Small intestine (tissue), 7 donors: ENCODE data around the gene NR2F1-AS1. TPM values are rescaled to one million over a fixed set of nuclear protein-coding genes. Genes with fewer than 3 reads are reported as not detected.

Experiments
- DNase-seq, 2 donors: peaks; one replicate each; pipeline versions ENCODE4 v3.0.0 to v3.0.0-alpha.2; 2013
- FAIRE-seq: peaks from 2 replicates; lab custom pipeline; 2012; peaks lifted over from hg19 to GRCh38; lab: Jason Lieb, UNC
- H3K27ac ChIP-seq, 3 donors: one replicate each; pipeline ENCODE4 v1.5.1; 2013; ENCODE audit warnings: low read length in 2 of 3, mild to moderate bottlenecking in 2 of 3, control low read depth in 1 of 3, inconsistent platforms in 1 of 3, low read depth in 1 of 3, moderate library complexity in 1 of 3
- H3K27me3 ChIP-seq, 3 donors: one replicate each; pipeline ENCODE4 v1.6.1; 2013; ENCODE audit warnings: low read length in 3 of 3, inconsistent platforms in 1 of 3; ENCODE audit not compliant: control insufficient read depth in 3 of 3, insufficient read depth in 3 of 3
- H3K36me3 ChIP-seq, 3 donors: one replicate each; pipeline ENCODE4 v1.6.1; 2013; ENCODE audit warnings: low read length in 3 of 3, inconsistent platforms in 1 of 3, low read depth in 1 of 3, mild to moderate bottlenecking in 1 of 3, moderate library complexity in 1 of 3; ENCODE audit not compliant: control insufficient read depth in 3 of 3, insufficient read depth in 2 of 3
- H3K4me1 ChIP-seq, 3 donors: one replicate each; pipeline ENCODE4 v1.6.1; 2013; ENCODE audit warnings: low read length in 2 of 3, inconsistent platforms in 1 of 3, low read depth in 1 of 3, mild to moderate bottlenecking in 1 of 3, moderate library complexity in 1 of 3; ENCODE audit not compliant: control insufficient read depth in 3 of 3, insufficient read depth in 2 of 3
- H3K4me3 ChIP-seq, 3 donors: one replicate each; pipeline ENCODE4 v1.5.1; 2013; ENCODE audit warnings: low read length in 3 of 3, control low read depth in 1 of 3, inconsistent platforms in 1 of 3, low read depth in 1 of 3, mild to moderate bottlenecking in 1 of 3, moderate library complexity in 1 of 3
- H3K9me3 ChIP-seq, 2 donors: one replicate each; pipeline ENCODE4 v1.6.1; 2013; ENCODE audit warnings: low read depth in 1 of 2, low read length in 1 of 2; ENCODE audit not compliant: control insufficient read depth in 2 of 2, insufficient read depth in 1 of 2
- WGBS, 3 donors: extraction: QIAGEN DNeasy Blood & Tissue Kit; methylation state at CpG; one replicate each; pipeline ENCODE4 v1.1.7; 2013; 5-methylcytosine and 5-hydroxymethylcytosine counted together
- polyA plus RNA-seq, 4 donors: library from polyadenylated mRNA; stranded (reverse) in 3 of 4; unstranded in 1 of 4; fragments of 200-250 nt in 3 of 4; fragments of 120-200 nt in 1 of 4; gene quantifications; one replicate each; pipeline versions ENCODE4 v1.2.1 to v1.2.3, GENCODE V29; 2013
- donor health status: healthy with polysubstance abuse.
- donor health status: control.
- donor health status: control.
- donor health status: Bipolar disorder and iron deficiency.
- donor health status: healthy.

NR2F1-AS1 gene
- polyA plus RNA-seq, 4 donors, result 0.89 to 7.0 (median 4.0) TPM

DNA sequence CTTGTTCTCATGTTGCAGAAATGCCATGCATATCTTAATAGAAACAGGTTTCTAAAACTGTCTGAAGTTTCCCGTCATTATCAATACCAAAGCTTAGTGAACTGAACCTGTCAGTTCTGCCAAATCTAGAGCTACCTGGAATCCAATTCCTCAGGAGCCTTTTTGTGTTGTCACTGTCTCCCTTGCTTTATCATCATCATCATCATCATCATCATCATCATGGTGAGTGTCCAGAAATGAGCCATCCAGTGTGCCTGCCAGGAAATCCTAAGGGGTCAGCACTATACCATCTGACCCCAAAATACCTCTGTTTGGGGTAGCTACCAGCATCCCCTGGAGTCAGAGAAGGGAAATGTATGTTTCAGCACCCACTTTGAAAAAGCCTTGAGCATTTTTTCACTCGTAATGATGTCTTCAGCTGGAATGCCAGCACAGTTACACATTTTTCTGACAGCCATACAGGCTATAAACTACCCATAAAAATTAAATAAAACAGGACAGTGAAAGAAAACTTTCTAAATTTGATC lies 150.3 kb downstream of the NR2F1-AS1 start:
- no peak for DNase-seq
- H3K36me3 ChIP-seq, result no peaks in the 10 kb centered on the region
- 50 to 75% (median 70%) methylated on average over 2 of the region's 2 CpGs for WGBS, 3 donors
- H3K4me3 ChIP-seq, result no peak overlapping the region
- no peak overlapping the region for H3K27ac ChIP-seq
- no peaks in the 10 kb centered on the region for H3K4me1 ChIP-seq
- no peaks in the 10 kb centered on the region for H3K27me3 ChIP-seq
- H3K9me3 ChIP-seq, result no peaks in the 10 kb centered on the region
- FAIRE-seq, result no peak

DNA sequence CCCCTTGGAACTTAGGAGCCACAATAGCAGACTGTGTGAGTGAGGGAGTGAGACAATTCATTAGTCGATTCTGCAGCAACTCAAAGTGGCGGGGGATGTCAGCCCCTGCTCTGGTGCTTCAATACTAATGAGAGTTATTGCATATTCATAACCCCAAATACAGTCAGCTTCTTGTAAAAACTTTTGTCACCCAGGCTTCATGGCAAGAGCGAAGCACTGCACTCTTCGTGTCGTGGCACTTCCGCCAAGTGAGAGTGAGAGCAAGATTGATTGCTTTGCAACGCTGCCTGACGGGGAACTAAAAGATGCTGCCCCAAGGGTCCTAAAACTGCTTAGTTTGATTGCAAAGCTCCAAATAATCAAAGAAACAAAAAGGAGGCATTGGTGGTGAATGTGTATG lies 150.9 kb downstream of the NR2F1-AS1 start:
- WGBS, 3 donors, result 64 to 65% (median 65%) methylated on average over 8 of the region's 8 CpGs
- Histone ChIP-seq H3K4me3 (no peak overlapping the region), H3K36me3 (no peaks in the 10 kb centered on the region), H3K4me1 (peaks cover 0 to 4% (median 0%) of the 10 kb centered on the region in 3 donors), H3K27me3 (no peaks in the 10 kb centered on the region), H3K9me3 (no peaks in the 10 kb centered on the region), H3K27ac (no peak overlapping the region)
- DNase-seq (no peak), FAIRE-seq (no peak)

DNA sequence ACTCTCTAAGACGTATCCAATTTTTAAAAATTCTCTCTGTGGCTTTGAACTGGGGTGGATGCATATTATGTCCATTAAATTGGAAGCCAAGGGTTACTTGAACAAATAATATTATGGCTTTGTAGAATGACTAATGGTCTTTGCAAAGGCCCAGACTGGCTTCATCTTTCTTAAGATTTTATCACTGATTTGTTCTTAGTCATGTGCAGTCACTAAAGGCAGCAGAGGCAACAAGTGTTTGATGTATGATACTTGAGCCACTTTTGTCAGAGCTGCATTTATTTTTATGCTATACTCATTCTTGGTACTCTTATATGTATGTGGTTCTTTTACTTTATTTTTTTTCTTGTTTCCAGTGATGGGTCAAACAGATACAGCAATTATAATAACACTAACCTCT lies 152.2 kb downstream of the NR2F1-AS1 start:
- Histone ChIP-seq H3K27ac (no peak overlapping the region), H3K4me1 (peaks cover 0 to 5% (median 0%) of the 10 kb centered on the region in 3 donors), H3K4me3 (no peak overlapping the region), H3K36me3 (no peaks in the 10 kb centered on the region), H3K27me3 (no peaks in the 10 kb centered on the region), H3K9me3 (no peaks in the 10 kb centered on the region)
- 52 to 86% (median 58%) methylated on average over 1 of the region's 1 CpG for WGBS, 3 donors
- DNase-seq, result no peak
- FAIRE-seq, result no peak

DNA sequence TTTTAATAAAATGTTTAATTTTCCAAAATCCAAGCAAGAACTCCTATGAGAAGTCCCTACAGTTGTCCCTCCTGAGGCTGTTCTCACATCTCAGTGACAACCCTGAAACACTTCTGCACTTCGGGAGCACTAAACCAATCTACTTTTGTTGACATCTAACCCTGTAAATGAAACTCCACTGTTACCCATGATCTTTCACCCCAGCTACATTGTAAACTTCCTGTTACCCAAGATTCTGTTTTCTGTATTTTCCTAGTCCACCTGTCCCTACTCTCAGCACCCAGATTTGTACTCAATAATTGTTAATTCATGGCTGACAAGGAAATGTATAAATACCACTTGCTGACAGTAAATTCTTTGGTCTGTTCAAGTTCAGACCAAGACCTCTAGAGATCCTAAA lies 153.7 kb downstream of the NR2F1-AS1 start:
- Histone ChIP-seq H3K4me1 (peaks cover 0 to 5% (median 0%) of the 10 kb centered on the region in 3 donors), H3K9me3 (no peaks in the 10 kb centered on the region), H3K27me3 (no peaks in the 10 kb centered on the region), H3K27ac (no peak overlapping the region), H3K36me3 (no peaks in the 10 kb centered on the region), H3K4me3 (no peak overlapping the region)
- FAIRE-seq (no peak), DNase-seq (no peak)
- 37 to 51% (median 38%) methylated on average over 1 of the region's 1 CpG for WGBS, 3 donors

DNA sequence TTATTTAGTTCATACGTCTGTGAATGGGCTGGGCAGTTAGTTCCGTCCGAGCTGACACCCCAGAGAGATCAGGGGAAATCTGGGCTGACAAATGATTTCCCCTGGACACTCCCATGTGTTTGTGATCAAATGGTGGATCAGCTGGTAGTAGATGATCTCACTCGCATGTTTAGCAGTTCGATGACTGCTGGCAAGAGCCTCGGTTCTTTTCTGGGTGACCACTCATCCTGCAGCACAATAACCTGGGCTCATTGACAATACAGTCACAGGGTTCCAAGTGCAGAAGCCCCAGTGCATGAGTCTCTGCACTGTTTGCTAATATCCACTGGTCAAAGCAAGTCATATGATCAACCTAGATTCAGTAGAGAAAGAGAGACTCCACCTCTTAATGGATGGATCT lies 155.9 kb downstream of the NR2F1-AS1 start:
- Histone ChIP-seq H3K36me3 (no peaks in the 10 kb centered on the region), H3K9me3 (no peaks in the 10 kb centered on the region), H3K27me3 (no peaks in the 10 kb centered on the region), H3K4me1 (peaks cover 0 to 5% (median 0%) of the 10 kb centered on the region in 3 donors), H3K4me3 (no peak overlapping the region), H3K27ac (no peak overlapping the region)
- WGBS, 3 donors, result 63 to 71% (median 70%) methylated on average over 6 of the region's 6 CpGs
- DNase-seq, result no peak
- no peak for FAIRE-seq

DNA sequence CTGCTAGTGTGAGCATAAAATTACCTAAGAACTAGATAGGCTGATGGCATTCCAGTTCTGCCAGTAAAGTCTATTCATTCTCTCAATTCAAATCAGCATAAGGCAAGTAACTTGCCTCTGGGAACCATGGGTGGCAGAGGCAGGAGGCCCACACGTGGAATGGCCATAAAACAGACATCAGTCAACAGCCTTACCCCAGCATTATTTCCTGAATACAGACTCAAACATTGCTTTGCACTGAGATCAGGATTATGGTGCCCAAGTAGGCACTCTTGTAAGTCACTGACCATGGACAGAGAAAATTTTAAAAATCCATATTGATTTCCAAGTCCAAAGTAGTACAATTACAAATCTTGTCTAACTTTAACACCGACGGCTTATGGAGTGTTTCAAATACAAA lies 157.7 kb downstream of the NR2F1-AS1 start:
- Histone ChIP-seq H3K4me1 (peaks cover 0 to 5% (median 0%) of the 10 kb centered on the region in 3 donors), H3K36me3 (no peaks in the 10 kb centered on the region), H3K27me3 (no peaks in the 10 kb centered on the region), H3K9me3 (no peaks in the 10 kb centered on the region), H3K4me3 (no peak overlapping the region), H3K27ac (no peak overlapping the region)
- DNase-seq, result no peak
- 63 to 67% (median 66%) methylated on average over 3 of the region's 3 CpGs for WGBS, 3 donors
- FAIRE-seq, result no peak

DNA sequence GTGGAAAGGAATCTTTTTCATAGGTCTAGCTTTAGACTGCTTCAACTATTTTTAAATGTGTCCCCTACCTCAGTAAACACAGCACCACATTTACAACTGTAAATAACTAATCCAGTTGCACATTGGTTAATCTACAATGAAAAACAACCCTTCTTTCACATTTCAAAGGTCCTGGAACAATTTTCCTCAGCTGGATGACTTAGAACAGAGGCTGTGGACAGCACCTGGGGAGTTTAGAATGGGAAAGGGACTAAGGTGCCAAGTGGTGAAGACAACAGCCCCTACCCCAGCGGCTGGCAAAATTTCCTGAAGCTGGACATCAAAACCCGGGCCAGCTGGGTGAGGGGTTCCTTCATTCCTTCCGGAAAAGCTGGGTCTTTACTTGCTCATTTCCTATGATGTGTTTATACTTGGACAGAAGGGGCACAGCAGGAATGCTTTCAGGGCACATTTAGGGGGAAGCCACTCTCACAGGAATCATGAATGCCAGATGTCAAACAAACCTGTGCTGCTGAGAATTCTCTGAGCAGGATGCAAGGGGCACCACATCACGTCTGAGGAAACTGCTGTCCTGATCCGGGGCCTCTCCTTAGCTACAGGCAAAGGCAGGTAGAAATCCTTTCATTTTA lies 158.3 kb downstream of the NR2F1-AS1 start:
- 46 to 57% (median 50%) methylated on average over 5 of the region's 5 CpGs for WGBS, 3 donors
- FAIRE-seq, result no peak

DNA sequence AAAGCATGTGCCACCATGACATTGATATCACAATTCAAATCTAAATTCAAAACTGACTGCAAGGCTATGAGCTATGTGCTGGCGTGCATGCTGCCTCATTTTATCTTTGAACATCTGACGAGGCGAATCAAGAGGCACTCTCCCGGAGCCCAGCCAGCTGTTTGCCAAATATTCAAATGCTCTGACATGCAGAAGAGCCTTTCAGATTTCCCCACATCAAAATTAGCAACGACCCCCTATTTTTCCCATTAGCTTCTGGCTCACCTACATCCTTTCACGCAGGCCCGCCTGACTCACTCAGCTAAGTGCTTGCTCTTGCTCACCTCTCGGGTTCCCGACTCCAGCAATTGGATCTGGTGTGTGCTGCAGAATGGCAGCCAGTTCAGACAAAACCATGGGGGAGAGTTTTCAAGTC lies 159.0 kb downstream of the NR2F1-AS1 start:
- DNase-seq, result no peak
- FAIRE-seq, result no peak
- Histone ChIP-seq H3K4me1 (peaks cover 0 to 5% (median 0%) of the 10 kb centered on the region in 3 donors), H3K36me3 (no peaks in the 10 kb centered on the region), H3K27ac (no peak overlapping the region), H3K27me3 (no peaks in the 10 kb centered on the region), H3K9me3 (no peaks in the 10 kb centered on the region), H3K4me3 (no peak overlapping the region)
- 71 to 78% (median 78%) methylated on average over 9 of the region's 9 CpGs for WGBS, 3 donors

More for the DNA sequence above, 158.3 kb downstream of the NR2F1-AS1 start:
- no peak for DNase-seq
- no peaks in the 10 kb centered on the region for H3K36me3 ChIP-seq
- H3K27me3 ChIP-seq, result no peaks in the 10 kb centered on the region
- H3K27ac ChIP-seq, result no peak overlapping the region
- peaks cover 0 to 5% (median 0%) of the 10 kb centered on the region in 3 donors for H3K4me1 ChIP-seq
- no peaks in the 10 kb centered on the region for H3K9me3 ChIP-seq
- H3K4me3 ChIP-seq, result no peak overlapping the region
